Prostate gland (tissue), 2 donors: Measurements from ENCODE around the gene GNAQ.

ENCODE experiments used
- POLR2A ChIP-seq: fragments of 450-650 bp; IDR thresholded peaks from one replicate; pipeline ENCODE4 v1.6.1; 2016; ENCODE audit warnings: antibody characterized with exemption, mild to moderate bottlenecking
- POLR2AphosphoS5 ChIP-seq: sonication (generic); formaldehyde crosslinking; IDR thresholded peaks from one replicate; pipeline ENCODE4 v1.6.1; 2017; ENCODE audit warnings: antibody characterized with exemption
- TF ChIP-seq, protein P1 (sequence below), 4 experiments: fragments of 200-600 bp in 2 of 4; fragments of 450-650 bp in 2 of 4; sonication (generic) in 2 of 4; IDR thresholded peaks; 1 replicate in 3 of 4; 2 replicates in 1 of 4; pipeline ENCODE4 v1.5.1; 2016 to 2019; ENCODE audit warnings: antibody characterized with exemption in 4 of 4, mild to moderate bottlenecking in 2 of 4, moderate library complexity in 2 of 4

DNA sequence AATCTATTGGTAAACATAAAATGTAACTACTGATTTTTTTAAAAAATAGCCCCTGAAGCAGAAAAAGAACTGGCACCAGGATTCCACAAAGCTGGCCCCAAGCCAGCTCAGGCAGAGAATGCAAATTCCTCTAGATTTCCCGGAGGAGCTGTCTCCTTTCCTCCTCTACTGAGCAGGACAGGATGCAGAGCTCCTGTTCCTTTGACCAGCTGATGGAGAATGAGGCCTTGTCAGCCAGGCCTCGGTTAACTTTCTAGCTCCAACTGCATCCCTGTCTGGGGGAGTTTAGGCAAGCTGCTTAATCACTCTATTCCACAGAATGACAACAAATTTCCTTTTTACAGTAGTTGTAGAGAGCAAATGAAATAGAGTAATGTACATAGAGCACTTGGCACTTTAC, 155.5 kb downstream of the GNAQ start:
- TF ChIP-seq POLR2A, result no peak
- TF ChIP-seq, protein P1, sequence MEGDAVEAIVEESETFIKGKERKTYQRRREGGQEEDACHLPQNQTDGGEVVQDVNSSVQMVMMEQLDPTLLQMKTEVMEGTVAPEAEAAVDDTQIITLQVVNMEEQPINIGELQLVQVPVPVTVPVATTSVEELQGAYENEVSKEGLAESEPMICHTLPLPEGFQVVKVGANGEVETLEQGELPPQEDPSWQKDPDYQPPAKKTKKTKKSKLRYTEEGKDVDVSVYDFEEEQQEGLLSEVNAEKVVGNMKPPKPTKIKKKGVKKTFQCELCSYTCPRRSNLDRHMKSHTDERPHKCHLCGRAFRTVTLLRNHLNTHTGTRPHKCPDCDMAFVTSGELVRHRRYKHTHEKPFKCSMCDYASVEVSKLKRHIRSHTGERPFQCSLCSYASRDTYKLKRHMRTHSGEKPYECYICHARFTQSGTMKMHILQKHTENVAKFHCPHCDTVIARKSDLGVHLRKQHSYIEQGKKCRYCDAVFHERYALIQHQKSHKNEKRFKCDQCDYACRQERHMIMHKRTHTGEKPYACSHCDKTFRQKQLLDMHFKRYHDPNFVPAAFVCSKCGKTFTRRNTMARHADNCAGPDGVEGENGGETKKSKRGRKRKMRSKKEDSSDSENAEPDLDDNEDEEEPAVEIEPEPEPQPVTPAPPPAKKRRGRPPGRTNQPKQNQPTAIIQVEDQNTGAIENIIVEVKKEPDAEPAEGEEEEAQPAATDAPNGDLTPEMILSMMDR (IDR thresholded peaks at IDR 0.05), result no peak
- TF ChIP-seq POLR2AphosphoS5, result no peak
